ENCODE measurements around the gene ZNF888. TPM values are rescaled to one million over a fixed set of nuclear protein-coding genes. Genes with fewer than 3 reads are reported as not detected.

The ZNF888 gene
- total RNA-seq, 4 donors from 2014 or later: 3.4 to 12.6 (median 11.8) TPM

GRCh38 chr19:52898101-52898500, 25.1 kb downstream of the ZNF888 start:
- peak overlapping the region; percentile 92 to 98 (median 94) for H3K27ac ChIP-seq
- peaks cover 0 to 18% (median 0%) of the 10 kb centered on the region in 4 donors for H3K36me3 ChIP-seq
- H3K4me3 ChIP-seq: peak overlapping the region in 3 of 4 donors; percentile 55 to 93 (median 76)
- 61 to 82% methylated on average over 2 to 15 of the region's 15 CpGs for WGBS, 2 donors (ENCODE audit: low coverage in 1 of 2)
- in situ Hi-C loops (cut with MboI; ENCODE audit: low pct_ligation_motif_present in 1 of 4, low pct_unique_long_range_greater_than_20kb in 1 of 4, low sequenced_read_pairs in 3 of 4): no loop called here
- TF ChIP-seq EP300 (IDR thresholded peaks at IDR 0.05; ENCODE audit: low read depth) (no peak), POLR2A (IDR thresholded peaks at IDR 0.05) (no peak), POLR2AphosphoS5 (IDR thresholded peaks at IDR 0.05) (no peak)
- TF ChIP-seq, protein P1, sequence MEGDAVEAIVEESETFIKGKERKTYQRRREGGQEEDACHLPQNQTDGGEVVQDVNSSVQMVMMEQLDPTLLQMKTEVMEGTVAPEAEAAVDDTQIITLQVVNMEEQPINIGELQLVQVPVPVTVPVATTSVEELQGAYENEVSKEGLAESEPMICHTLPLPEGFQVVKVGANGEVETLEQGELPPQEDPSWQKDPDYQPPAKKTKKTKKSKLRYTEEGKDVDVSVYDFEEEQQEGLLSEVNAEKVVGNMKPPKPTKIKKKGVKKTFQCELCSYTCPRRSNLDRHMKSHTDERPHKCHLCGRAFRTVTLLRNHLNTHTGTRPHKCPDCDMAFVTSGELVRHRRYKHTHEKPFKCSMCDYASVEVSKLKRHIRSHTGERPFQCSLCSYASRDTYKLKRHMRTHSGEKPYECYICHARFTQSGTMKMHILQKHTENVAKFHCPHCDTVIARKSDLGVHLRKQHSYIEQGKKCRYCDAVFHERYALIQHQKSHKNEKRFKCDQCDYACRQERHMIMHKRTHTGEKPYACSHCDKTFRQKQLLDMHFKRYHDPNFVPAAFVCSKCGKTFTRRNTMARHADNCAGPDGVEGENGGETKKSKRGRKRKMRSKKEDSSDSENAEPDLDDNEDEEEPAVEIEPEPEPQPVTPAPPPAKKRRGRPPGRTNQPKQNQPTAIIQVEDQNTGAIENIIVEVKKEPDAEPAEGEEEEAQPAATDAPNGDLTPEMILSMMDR (IDR thresholded peaks at IDR 0.05): no peak
- no peaks in the 10 kb centered on the region for H3K9me3 ChIP-seq
- DNase-seq: no peak
- H3K27me3 ChIP-seq: no peaks in the 10 kb centered on the region
- intact Hi-C loops (cut with DNase I; ENCODE audit: low total_unique reads): no loop called here
- H3K4me1 ChIP-seq: peaks cover 0 to 16% (median 13%) of the 10 kb centered on the region in 4 donors

- peak; percentile 90 for TF ChIP-seq POLR2A (IDR thresholded peaks at IDR 0.05)
- peak; percentile 86 to 97 (median 93) for TF ChIP-seq POLR2AphosphoS5 (IDR thresholded peaks at IDR 0.05)
- TF ChIP-seq EP300 (IDR thresholded peaks at IDR 0.05; ENCODE audit: low read depth): no peak
- DNase-seq: peak; percentile 97
- H3K4me3 ChIP-seq: peak within 1 kb of the TSS; percentile 54 to 93 (median 66)
- in situ Hi-C loops (cut with MboI; ENCODE audit: low pct_ligation_motif_present in 1 of 4, low pct_unique_long_range_greater_than_20kb in 1 of 4, low sequenced_read_pairs in 3 of 4): no loop called here
- no peaks in the 10 kb centered on the region for H3K9me3 ChIP-seq
- H3K27me3 ChIP-seq: no peaks in the 10 kb centered on the region
- H3K36me3 ChIP-seq: peaks cover 0 to 20% (median 0%) of the 10 kb centered on the region in 4 donors
- H3K27ac ChIP-seq: peak within 1 kb of the TSS; percentile 92 to 98 (median 94)
- WGBS, 2 donors (ENCODE audit: low coverage in 1 of 2): 4% methylated on average over 55 of the region's 56 CpGs; no CpG with 5 or more reads in 1 of the 2 donors
- H3K4me1 ChIP-seq: peaks cover 0 to 16% (median 13%) of the 10 kb centered on the region in 4 donors
- intact Hi-C loops (cut with DNase I; ENCODE audit: low total_unique reads): no loop called here
Observed at GRCh38 chr19:52897138-52897935, 25.9 kb downstream of the ZNF888 start, which contains the start of gene ZNF320. ZNF320 (minus strand) TSS chr19:52897635; CDS start chr19:52890255, 7,380 bp downstream.

- TF ChIP-seq EP300 (IDR thresholded peaks at IDR 0.05; ENCODE audit: low read depth) (no peak), POLR2AphosphoS5 (IDR thresholded peaks at IDR 0.05) (no peak), POLR2A (IDR thresholded peaks at IDR 0.05) (no peak)
- TF ChIP-seq, protein P1 (IDR thresholded peaks at IDR 0.05): no peak
- 48% methylated on average over 24 of the region's 24 CpGs; no CpG with 5 or more reads in 1 of the 2 donors for WGBS, 2 donors (ENCODE audit: low coverage in 1 of 2)
- H3K4me3 ChIP-seq: peak overlapping the region; percentile 54 to 93 (median 66)
- DNase-seq: peak; percentile 73
- H3K9me3 ChIP-seq: no peaks in the 10 kb centered on the region
- peak overlapping the region; percentile 92 to 98 (median 94) for H3K27ac ChIP-seq
- H3K4me1 ChIP-seq: peaks cover 0 to 16% (median 13%) of the 10 kb centered on the region in 4 donors
- in situ Hi-C loops (cut with MboI; ENCODE audit: low pct_ligation_motif_present in 1 of 4, low pct_unique_long_range_greater_than_20kb in 1 of 4, low sequenced_read_pairs in 3 of 4) (no loop called here), intact Hi-C loops (cut with DNase I; ENCODE audit: low total_unique reads) (no loop called here)
- peaks cover 0 to 28% (median 0%) of the 10 kb centered on the region in 4 donors for H3K36me3 ChIP-seq
- H3K27me3 ChIP-seq: no peaks in the 10 kb centered on the region
Observed at GRCh38 chr19:52896431-52897137, 26.6 kb downstream of the ZNF888 start.

DNA sequence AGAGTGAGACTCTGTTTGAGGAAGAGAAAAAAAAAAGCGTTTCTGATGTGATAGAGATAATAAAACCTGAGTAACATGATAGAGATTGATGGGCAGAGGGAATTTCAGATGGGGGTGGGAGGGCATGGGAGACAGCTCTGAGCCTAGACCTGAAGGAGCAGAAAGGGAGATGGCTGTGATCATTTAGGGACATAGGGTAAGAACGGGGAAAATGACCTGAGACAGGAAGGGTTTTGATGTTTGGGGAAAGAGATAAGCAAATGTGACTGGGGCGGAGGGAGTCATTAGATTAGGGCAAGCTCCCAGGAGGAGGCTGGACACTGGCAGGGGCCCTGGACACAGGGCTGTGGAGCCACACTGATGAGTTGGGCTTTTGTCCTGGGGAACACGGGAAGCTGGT, 31.9 kb downstream of the ZNF888 start:
- H3K27ac ChIP-seq: no peak overlapping the region
- H3K9me3 ChIP-seq: peaks cover 0 to 2% of the 10 kb centered on the region in 2 donors
- H3K27me3 ChIP-seq: no peaks in the 10 kb centered on the region
- DNase-seq: no peak
- intact Hi-C loops (cut with DNase I; ENCODE audit: low total_unique reads) (no loop called here), in situ Hi-C loops (cut with MboI; ENCODE audit: low pct_ligation_motif_present in 1 of 4, low pct_unique_long_range_greater_than_20kb in 1 of 4, low sequenced_read_pairs in 3 of 4) (no loop called here)
- peaks cover 0 to 74% (median 17%) of the 10 kb centered on the region in 4 donors for H3K36me3 ChIP-seq
- no peak overlapping the region for H3K4me3 ChIP-seq
- 59 to 76% methylated on average over 3 to 4 of the region's 4 CpGs for WGBS, 2 donors (ENCODE audit: low coverage in 1 of 2)
- TF ChIP-seq EP300 (IDR thresholded peaks at IDR 0.05; ENCODE audit: low read depth): no peak
- TF ChIP-seq, protein P1 (IDR thresholded peaks at IDR 0.05): no peak
- no peak for TF ChIP-seq POLR2AphosphoS5 (IDR thresholded peaks at IDR 0.05)
- TF ChIP-seq POLR2A (IDR thresholded peaks at IDR 0.05): no peak
- peaks cover 0 to 7% (median 5%) of the 10 kb centered on the region in 4 donors for H3K4me1 ChIP-seq

Measured in transverse colon (tissue), 4 donors.